Activated T-cell treated with anti-CD3 and anti-CD28 coated beads, Interleukin-2, amount 50 U/mL, for 48 hours (primary cell): Measurements from ENCODE around the gene FTL.

Source experiments
- DNase-seq, 2 experiments: peaks; one replicate each; pipeline ENCODE4 v3.0.0-alpha.2; 2020

The FTL gene

DNA sequence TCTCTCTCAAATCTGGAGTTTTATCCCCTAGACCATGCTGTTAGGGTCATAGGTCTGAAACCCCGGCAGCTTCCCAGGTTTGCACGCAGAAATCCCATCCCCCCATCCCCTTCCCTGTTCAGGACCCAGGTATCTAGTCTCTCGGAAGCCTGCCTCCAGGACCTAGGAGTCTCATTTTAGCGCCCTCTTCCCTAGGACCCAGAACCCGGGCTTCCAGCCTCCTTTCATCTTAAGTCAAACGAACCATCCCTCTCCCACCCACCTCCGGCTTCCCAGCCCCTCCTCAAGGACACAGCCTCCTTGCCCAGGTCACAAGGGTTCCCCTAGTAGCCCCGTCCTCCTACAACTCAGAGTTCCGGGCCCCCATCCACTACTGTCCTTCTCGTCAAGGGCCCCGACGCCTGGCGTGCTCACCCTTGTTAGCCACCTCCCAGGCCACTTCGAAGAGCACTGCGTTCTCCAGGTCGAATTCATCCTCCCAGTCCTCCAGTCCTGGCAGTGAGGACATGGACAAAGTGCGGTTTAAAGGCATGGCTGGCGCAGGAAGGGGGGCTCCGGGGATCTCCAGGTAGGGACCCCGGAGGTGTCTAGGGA lies 27.6 kb downstream of the FTL start:
- DNase-seq, result peak in 1 of 2 experiments; percentile 36

DNA sequence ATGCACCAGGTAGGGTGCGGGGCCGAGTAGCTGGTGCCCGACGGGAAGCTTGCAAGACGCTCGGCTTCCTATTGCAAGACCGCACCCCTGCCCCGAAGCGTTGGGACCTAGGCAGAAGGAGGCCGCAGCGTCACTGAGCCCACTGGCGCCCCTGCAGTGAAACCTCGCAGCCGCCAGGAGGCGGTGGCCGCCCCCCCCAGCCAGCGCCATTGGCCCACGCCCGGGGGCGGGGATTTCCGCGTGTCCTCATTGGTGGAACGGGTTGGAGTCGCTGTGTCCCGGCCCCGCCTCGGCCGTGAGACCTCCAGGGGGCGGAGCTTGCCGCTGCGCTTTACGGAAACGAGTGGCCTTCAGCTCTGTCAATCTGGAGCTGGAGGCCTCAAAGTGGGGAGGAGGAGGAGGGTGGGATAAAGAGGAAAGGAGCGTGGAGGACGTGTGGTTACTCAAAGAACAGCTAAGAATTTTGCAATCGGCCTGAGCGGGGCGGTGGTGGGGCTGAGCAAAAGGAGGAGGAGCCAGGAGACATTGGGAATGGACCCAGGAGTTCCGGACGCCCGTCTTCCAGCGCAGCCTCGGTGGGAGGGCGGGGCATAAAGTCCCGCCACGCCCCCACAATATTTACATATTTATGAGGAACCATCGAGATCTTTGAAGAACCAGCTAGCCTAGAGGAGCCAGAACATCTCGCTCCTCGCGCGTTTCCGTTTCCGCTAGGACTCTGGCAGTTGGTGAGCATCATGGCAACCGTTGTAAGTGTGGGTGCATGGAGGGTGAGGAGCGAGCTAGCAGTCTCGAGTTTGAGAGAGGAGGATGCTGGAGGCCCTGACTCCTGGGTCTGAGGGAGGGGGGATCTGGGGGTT lies 28.3 kb downstream of the FTL start, which contains the start of the genes GYS1 and RUVBL2:
Gene GYS1 (minus strand): TSS at position 135 of the 860 bp plus-strand sequence. CDS start 197 bp downstream, outside the sequence.
Gene RUVBL2 (plus strand): TSS at position 713 of the 860 bp plus-strand sequence. CDS start 25 bp downstream, at position 738.
- DNase-seq, result peak; percentile 99

DNA sequence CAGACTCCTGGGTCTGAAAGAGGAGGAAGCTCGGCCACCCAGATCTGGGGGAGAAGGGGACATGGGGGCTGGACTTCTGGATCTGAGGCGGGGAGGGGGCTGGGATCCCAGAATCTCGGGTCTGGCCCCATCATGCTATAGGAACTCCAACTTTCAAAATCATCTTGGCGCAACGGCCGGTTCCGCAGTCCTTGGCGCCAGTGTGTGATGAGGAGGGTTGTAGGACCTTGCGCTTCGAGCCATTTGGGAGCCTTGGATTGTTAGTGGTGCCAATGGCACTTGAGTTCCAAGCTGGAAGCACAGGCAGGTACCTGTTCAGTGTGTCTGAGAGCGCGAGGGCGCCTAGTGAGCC lies 28.9 kb downstream of the FTL start:
- no peak for DNase-seq

DNA sequence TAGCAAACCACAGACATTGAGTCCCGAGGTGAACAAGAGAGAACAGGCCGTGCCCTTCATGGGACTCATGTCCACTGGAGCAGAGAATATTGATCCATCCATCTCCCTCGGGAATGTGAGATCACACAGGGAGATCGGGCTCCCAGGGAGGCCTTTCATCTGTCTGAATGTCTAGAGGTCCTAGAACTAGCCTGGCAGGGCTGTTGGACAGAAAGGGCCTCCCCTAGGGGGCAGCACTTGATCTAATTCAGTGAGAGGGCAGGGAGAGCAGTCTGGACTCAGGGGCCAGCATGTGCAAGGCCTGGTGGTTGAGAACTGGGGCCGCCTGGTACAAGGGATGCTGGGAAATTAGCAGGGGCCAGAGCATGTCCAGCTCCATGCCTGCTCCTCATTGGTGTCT lies 32.9 kb downstream of the FTL start:
- DNase-seq, result peak; percentile 76

DNA sequence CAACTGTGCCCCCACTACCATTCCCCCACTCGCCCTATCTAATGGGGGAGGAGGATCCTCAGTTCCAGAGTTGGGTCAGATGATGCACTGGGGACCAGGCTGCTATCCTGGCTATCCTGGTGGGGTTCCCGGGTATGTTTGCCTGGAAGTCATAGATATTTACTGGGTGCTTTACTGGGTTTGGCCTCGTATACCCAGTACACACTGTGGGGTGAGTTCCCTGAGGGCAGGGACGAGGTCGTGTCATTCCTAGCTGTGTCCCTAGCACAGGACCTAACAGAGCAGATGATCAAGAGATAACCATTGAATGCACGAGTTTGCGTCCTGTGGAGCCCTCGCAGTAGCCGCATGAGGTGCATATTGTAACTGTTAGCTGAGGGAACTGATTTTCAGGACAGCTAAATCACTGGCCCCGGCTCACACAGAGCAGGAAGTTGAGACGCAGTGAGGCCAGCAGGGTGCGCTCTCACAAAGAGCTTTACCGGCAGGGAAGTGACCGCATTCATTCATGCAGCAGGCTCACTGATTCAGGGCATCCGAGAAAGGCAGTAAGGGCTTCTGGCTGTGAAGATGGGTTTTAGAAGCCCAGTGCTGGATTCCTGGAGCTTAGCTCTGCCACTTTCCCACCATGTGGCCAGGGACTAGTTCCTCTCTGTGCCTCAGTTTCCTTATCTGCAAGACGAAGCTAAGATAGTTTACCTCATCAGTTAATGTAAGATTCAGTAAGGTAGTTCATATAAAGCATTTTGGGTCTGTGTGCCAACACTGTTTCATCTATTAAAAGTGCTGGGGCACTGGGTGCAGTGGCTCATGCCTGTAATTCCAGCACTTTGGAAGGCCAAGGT lies 34.6 kb downstream of the FTL start:
- peak; percentile 81 to 86 for DNase-seq

DNA sequence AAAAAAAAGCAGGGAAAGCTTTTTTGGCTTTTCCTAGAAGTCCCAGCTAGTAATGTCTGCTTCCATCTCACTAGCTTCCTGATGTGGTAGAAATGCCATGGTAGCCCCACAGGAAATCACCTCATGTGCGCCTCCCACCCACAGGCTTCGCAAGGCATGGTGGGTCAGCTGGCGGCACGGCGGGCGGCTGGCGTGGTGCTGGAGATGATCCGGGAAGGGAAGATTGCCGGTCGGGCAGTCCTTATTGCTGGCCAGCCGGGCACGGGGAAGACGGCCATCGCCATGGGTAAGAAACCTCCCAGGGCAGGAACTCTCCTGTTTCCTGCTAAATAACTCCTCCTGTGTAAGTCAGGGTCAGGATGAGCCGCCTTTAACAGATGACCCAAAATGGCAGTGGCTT lies 39.0 kb downstream of the FTL start:
- no peak for DNase-seq

DNA sequence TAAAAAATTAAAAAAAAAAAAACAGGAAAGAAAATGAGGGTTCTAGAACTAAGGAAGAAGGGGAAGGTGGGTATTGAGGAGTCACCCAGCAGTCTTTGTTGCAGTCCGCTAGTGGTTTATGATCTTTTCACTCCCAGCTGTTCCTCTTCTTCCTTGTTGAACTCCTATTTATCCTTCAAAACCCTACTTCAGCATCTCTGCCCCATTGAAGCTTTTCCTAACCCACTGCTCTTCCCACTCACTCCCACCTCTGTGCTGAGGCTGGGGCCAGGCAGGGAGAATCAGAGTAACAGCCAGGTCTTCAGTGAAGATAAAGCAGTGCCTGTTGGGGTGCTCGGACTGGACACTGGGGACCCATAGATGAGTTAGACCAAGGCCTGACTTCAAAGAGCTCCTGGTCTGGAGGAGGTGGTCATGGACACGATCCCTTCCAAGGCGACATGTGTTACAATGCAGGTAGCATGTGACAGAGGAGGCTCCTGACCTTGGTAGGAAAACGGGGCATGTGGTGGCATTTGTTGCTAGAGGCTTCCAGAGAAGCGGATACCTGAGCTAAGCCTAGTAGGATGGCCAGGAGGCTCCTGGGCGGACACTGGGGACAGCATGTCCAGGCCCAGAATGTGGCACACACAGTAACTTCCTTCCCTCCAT lies 40.0 kb downstream of the FTL start:
- DNase-seq, result no peak

DNA sequence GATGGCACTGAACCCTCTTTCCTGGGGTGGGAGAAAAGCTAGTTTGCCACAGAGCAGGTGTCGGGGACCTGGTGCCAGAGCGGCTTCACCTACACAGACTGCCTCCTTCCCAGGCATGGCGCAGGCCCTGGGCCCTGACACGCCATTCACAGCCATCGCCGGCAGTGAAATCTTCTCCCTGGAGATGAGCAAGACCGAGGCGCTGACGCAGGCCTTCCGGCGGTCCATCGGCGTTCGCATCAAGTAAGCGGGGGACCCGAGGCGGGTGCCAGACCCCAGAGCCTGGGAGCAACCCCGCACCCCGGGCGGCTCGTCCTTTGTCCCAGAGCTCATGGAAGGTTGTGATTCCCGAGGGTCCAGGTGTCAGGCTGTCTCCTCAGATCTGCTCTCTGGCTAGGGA lies 41.8 kb downstream of the FTL start:
- no peak for DNase-seq

DNA sequence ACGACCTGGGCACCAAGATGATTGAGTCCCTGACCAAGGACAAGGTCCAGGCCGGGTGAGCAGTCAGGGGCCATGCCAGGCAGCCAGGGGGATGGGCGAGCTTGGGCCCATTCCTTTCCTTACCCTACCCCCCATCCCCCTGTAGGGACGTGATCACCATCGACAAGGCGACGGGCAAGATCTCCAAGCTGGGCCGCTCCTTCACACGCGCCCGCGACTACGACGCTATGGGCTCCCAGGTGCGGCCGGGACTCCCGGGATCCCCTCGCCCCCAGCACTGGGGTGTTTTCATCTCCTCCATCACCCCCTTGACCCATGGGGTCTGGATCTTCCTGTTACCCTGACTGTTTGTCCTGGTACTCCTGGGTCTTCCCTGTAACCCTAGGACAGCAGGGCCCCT lies 44.7 kb downstream of the FTL start:
- DNase-seq, result no peak

DNA sequence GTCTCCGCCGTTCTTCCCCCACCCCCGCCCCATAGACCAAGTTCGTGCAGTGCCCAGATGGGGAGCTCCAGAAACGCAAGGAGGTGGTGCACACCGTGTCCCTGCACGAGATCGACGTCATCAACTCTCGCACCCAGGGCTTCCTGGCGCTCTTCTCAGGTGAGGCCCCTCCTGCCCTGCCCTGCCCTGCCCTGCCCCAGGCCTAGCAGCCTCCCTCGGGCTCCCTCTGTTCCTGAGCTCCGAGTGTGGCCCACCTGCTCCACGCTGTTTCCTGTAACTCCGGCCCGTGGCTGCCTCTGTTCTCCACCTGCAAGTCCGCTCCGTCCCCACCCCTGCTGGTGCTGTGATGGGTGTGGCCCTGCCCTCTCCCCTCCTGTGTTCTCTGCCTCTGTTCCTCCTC lies 45.3 kb downstream of the FTL start:
- no peak for DNase-seq

DNA sequence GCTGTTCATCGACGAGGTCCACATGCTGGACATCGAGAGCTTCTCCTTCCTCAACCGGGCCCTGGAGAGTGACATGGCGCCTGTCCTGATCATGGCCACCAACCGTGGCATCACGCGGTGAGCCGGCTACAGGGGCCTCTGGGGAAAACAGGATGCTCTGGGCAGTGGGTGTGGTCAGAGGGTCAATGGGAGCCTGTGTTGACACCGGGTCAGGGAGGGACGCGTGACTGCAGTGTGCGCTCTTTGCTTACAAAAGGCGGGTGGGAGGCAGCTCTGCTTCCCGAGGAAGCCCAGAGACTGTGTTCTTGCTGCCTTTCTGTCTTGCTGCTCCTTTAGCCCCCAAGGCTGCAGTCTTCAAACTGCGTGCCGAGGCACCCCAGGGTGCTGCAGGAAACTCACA lies 46.1 kb downstream of the FTL start:
- DNase-seq, result no peak

DNA sequence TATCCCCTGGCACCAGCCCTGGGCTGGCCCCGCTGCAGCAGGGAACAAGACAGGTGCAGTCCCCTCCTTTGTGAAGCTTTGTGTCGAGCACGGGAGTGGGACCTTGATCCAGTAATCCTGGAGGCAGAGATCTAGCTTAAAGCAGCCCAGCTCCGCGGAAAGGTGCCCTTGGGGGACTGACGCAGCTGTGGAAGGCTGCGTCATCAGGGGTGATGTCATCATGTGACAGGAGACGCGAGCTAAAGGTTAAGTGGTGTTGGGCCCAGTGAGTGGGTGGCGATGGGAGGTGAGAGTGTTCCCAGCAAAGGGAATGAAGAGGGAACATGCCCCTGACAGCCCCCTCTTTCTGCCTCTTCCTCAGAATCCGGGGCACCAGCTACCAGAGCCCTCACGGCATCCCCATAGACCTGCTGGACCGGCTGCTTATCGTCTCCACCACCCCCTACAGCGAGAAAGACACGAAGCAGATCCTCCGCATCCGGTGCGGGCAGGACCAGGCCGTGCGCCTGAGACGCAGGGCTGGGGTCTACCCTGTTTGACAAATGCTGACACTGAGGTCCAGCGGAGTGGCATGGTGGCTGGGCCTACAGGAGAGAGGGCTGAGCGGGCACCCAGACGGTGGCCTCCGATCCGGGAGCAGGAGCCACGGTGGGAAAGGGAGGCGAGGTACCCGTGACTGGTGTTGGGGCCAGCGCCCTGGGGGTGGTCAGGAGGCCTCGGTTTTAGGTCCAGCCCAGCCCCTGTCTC lies 49.2 kb downstream of the FTL start:
- no peak for DNase-seq

DNA sequence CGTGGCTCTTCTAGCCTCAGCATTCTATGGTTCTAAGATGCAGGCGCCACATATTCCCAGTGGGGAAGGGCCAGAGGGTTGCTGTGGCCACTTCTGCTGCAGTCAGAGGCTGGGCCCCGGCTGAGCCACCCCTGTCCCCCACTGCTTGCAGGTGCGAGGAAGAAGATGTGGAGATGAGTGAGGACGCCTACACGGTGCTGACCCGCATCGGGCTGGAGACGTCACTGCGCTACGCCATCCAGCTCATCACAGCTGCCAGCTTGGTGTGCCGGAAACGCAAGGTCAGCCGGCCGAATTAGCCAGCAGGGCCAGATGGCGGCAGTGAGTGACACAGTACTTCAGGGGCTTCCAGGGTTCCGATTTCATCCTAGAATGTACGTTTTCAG lies 49.8 kb downstream of the FTL start:
- DNase-seq, result no peak

DNA sequence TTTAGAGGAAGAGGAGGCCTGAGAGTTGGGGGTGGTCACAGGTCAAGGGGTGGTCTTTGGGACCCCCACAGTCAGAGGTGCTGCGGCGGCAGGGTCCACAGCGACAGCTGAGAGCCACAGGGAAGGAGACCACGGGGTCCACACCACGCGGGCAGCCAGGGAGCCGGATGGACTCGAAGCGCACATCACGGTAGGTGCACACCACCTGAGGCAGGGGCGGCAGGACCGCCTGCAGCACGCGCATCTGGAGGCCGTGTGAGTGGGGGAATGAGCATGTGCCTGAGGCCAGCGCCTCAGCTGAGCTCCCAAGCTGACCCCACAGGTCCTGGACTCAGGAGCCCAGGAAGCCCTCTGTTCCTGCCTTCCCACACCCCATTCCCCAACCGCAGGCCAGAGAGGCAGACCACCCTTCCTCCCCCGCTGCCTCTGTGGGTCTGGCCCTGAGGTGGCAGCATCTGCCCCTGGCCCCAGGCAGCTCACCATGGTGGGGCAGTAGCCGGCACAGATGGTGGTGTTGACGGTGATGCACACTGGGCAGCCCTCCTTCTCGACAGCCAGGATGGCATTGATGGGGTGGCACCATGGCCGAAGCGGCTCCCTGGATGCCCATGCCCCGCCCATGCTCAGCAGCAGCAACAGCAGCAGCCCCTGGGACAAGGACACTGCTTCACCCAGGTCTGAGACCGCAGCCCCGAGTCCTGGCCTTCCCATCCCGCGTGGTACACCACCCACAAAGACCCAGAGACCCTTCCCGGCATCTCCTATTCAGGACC lies 51.1 kb downstream of the FTL start:
- no peak for DNase-seq
